BLaER1 treated with 17β-estradiol and CSF1 and Interleukin-3, amounts not matched to agents 10 nM and 100 nM (cell line): ENCODE measurements around the gene TCAIM.

Experiments used
- H3K27ac ChIP-seq, 11 experiments: shearing (Covaris generic); formaldehyde crosslinking; 2 replicates each; pipeline ENCODE4 v1.8.1; 2022
- H3K27me3 ChIP-seq, 11 experiments: shearing (Covaris generic); formaldehyde crosslinking; 2 replicates each; pipeline ENCODE4 v1.8.1; 2022
- H3K36me3 ChIP-seq, 11 experiments: shearing (Covaris generic); formaldehyde crosslinking; 2 replicates each; pipeline ENCODE4 v1.8.1; 2022
- H3K4me1 ChIP-seq, 10 experiments: shearing (Covaris generic); formaldehyde crosslinking; 2 replicates each; pipeline ENCODE4 v1.8.1; 2022
- H3K4me2 ChIP-seq, 11 experiments: shearing (Covaris generic); formaldehyde crosslinking; 2 replicates each; pipeline ENCODE4 v1.8.1; 2022
- H3K4me3 ChIP-seq, 10 experiments: shearing (Covaris generic); formaldehyde crosslinking; 2 replicates each; pipeline ENCODE4 v1.8.1; 2022
- H3K9ac ChIP-seq, 11 experiments: shearing (Covaris generic); formaldehyde crosslinking; 2 replicates each; pipeline ENCODE4 v1.8.1; 2022
- H3K9me3 ChIP-seq, 11 experiments: shearing (Covaris generic); formaldehyde crosslinking; replicated peaks in 1 of 11; 2 replicates each; pipeline ENCODE4 v1.8.1; 2022
- H4K20me1 ChIP-seq, 11 experiments: shearing (Covaris generic); formaldehyde crosslinking; 2 replicates each; pipeline ENCODE4 v1.8.1; 2022
- Cebpa-rat ChIP-seq, 11 experiments: shearing (Covaris generic); IDR thresholded peaks; 2 replicates each; pipeline ENCODE4 v1.8.1; 2022

TCAIM gene, protein sequence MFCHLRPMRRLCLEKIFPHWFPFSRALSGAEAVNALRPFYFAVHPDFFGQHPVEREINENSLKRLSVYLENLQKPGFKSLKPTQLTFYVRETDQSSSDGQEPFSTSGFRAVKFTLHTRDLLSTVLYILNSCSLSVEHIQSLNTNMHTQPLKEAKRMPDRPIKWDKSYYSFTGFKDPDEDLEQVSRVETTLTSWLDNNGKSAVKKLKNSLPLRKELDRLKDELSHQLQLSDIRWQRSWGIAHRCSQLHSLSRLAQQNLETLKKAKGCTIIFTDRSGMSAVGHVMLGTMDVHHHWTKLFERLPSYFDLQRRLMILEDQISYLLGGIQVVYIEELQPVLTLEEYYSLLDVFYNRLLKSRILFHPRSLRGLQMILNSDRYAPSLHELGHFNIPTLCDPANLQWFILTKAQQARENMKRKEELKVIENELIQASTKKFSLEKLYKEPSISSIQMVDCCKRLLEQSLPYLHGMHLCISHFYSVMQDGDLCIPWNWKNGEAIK

DNA sequence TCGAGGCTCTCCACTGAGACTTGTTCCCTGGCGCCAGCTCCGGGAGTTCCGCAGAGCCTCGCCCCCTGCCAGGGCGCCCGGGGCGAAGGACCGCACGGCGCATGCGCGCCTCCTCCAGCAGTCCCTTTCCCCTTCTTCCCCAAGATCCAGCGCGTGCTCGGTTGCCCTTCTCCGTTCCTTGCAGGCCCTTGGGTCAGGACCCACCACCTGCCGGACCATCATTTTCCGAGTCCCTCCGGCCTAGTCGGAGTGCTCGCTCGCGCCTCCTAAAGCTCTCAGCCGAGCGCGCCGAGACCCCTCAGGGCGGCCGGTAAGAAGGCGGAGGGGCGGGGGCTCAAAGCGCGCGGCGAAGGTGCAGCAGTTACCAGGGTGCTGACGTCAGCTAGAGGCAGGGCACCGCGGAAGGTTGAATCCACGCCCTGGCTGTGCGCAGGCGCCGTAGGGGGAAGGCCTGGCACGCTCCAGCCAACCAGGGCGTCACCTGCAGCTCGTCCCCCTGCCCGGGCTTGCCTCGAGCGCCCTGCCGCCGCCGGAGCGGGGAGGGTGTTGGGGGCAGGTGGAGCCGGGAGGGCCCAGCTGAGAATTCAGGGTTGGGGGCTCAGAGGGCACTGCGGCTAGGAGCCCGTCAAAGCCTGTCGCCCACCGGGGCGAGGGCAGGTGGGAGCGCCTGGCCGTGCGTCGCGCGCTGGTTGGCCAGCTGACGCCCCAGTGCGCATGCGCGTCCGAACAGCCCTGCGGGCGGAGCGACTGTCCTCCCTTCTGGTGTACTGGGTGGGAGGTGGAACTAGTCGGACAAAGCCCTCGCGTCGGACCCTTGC is at the start of gene TCAIM:
Gene TCAIM, plus strand, starts transcription at position 757 of the 818 bp plus-strand sequence. CDS start 16,017 bp downstream, outside the sequence.
- H3K36me3 ChIP-seq = peaks cover 0 to 16% (median 6%) of the 10 kb centered on the region in 11 experiments; a peak in 7 of 22 replicates
- peak within 1 kb of the TSS; percentile 71 to 92 (median 88) for H3K27ac ChIP-seq
- no peak for TF ChIP-seq Cebpa-rat (IDR thresholded peaks at IDR 0.05)
- no peaks in the 10 kb centered on the region for H3K9me3 ChIP-seq
- peak within 1 kb of the TSS; percentile 82 to 90 (median 87) for H3K9ac ChIP-seq
- peak within 1 kb of the TSS; percentile 62 to 78 (median 70) for H3K4me3 ChIP-seq
- peak within 1 kb of the TSS; percentile 72 to 94 (median 87) for H3K4me2 ChIP-seq
- peaks cover 19 to 31% (median 22%) of the 10 kb centered on the region in 10 experiments for H3K4me1 ChIP-seq
- peaks cover 0 to 4% (median 0%) of the 10 kb centered on the region in 11 experiments; a peak in 3 of 22 replicates for H4K20me1 ChIP-seq
- H3K27me3 ChIP-seq = no peaks in the 10 kb centered on the region

GRCh38 chr3:44289882-44290462 is 48.6 kb upstream of the TCAIM start:
- no peak overlapping the region for H3K27ac ChIP-seq
- TF ChIP-seq Cebpa-rat (IDR thresholded peaks at IDR 0.05) = no peak
- no peaks in the 10 kb centered on the region for H3K36me3 ChIP-seq
- no peaks in the 10 kb centered on the region for H3K9me3 ChIP-seq
- no peak overlapping the region for H3K4me2 ChIP-seq
- no peak overlapping the region for H3K4me3 ChIP-seq
- H3K9ac ChIP-seq = no peak overlapping the region
- H4K20me1 ChIP-seq = no peaks in the 10 kb centered on the region
- no peaks in the 10 kb centered on the region for H3K27me3 ChIP-seq
- H3K4me1 ChIP-seq = no peaks in the 10 kb centered on the region

GRCh38 chr3:44292276-44292675 is 46.3 kb upstream of the TCAIM start:
- Histone ChIP-seq H3K27ac (no peak overlapping the region), H3K36me3 (no peaks in the 10 kb centered on the region), H4K20me1 (no peaks in the 10 kb centered on the region), H3K27me3 (no peaks in the 10 kb centered on the region), H3K4me2 (no peak overlapping the region), H3K9me3 (no peaks in the 10 kb centered on the region), H3K9ac (no peak overlapping the region), H3K4me3 (no peak overlapping the region), H3K4me1 (no peaks in the 10 kb centered on the region)
- TF ChIP-seq Cebpa-rat (IDR thresholded peaks at IDR 0.05) = no peak

DNA sequence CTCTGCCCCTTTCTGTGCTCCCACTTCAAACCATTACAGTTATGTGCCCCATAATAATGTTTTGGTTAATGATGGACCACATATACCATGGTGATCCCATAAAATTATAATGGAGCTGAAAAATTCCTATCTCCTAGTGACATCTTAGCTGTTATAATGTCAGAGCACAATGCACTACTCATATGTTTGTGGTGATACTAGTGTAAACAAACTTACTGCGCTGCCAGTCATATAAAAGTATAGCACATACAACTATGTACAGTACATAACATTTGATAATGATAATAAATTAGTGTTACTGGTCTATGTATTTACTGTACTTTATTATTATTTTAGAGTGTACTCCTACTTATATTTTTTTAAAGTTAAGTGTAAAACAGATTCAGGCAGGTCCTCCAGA is 45.6 kb upstream of the TCAIM start:
- Histone ChIP-seq H3K27ac (no peak overlapping the region), H3K9ac (no peak overlapping the region), H3K4me3 (no peak overlapping the region), H3K27me3 (no peaks in the 10 kb centered on the region), H3K9me3 (no peaks in the 10 kb centered on the region), H3K4me1 (no peaks in the 10 kb centered on the region), H4K20me1 (no peaks in the 10 kb centered on the region), H3K4me2 (no peak overlapping the region), H3K36me3 (no peaks in the 10 kb centered on the region)
- no peak for TF ChIP-seq Cebpa-rat (IDR thresholded peaks at IDR 0.05)

DNA sequence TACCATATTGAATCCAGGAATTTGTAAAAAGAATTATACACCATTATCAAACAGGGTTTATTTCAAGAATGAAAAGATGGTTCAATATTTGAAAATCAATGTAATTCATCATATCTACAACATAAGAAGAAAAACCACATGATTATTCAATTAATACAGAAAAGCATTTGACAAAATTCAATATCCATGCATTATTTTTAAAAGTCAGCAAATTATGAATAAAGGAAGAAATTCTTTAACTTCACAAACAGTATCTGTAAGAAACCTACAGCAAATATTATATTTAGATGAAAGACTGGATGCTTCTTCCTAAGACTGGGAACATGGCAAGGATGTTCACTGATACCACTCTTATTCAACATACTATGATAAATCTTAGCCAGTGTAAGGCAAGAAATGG is 41.3 kb upstream of the TCAIM start:
- no peaks in the 10 kb centered on the region for H3K9me3 ChIP-seq
- H3K27ac ChIP-seq = no peak overlapping the region
- H3K4me3 ChIP-seq = no peak overlapping the region
- H3K9ac ChIP-seq = no peak overlapping the region
- no peak overlapping the region for H3K4me2 ChIP-seq
- no peak for TF ChIP-seq Cebpa-rat (IDR thresholded peaks at IDR 0.05)
- no peaks in the 10 kb centered on the region for H3K27me3 ChIP-seq
- no peaks in the 10 kb centered on the region for H3K36me3 ChIP-seq
- H4K20me1 ChIP-seq = no peaks in the 10 kb centered on the region
- H3K4me1 ChIP-seq = no peaks in the 10 kb centered on the region

- H3K9me3 ChIP-seq = no peaks in the 10 kb centered on the region
- no peak for TF ChIP-seq Cebpa-rat (IDR thresholded peaks at IDR 0.05)
- H4K20me1 ChIP-seq = no peaks in the 10 kb centered on the region
- H3K4me2 ChIP-seq = no peak overlapping the region
- no peaks in the 10 kb centered on the region for H3K27me3 ChIP-seq
- H3K4me3 ChIP-seq = no peak overlapping the region
- no peaks in the 10 kb centered on the region for H3K4me1 ChIP-seq
- H3K36me3 ChIP-seq = no peaks in the 10 kb centered on the region
- H3K27ac ChIP-seq = no peak overlapping the region
- no peak overlapping the region for H3K9ac ChIP-seq
These were observed 36.8 kb upstream of the TCAIM start for GRCh38 chr3:44301746-44302145.

DNA sequence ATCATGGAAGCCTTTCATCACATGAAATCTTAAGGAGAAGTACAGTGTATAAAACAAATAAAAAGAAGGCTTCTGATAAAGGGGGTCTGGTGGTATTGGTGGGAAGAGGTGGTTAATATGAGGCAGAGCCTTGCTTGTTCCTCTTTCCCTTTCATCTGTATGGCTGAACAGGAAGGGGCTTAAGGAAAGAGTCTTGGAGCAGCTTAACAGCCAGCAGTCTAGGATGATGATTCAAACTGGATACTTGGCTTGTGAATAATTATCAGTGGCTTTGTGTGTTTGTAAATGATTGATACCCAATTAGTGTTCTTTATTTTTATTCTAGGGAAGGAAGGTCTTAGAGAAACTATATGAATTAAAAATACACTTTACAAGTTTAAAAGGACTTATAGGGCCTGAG is 29.1 kb upstream of the TCAIM start:
- no peaks in the 10 kb centered on the region for H3K36me3 ChIP-seq
- no peaks in the 10 kb centered on the region for H3K4me1 ChIP-seq
- no peak overlapping the region for H3K9ac ChIP-seq
- no peaks in the 10 kb centered on the region for H3K27me3 ChIP-seq
- no peak for TF ChIP-seq Cebpa-rat (IDR thresholded peaks at IDR 0.05)
- H3K9me3 ChIP-seq = no peaks in the 10 kb centered on the region
- no peak overlapping the region for H3K27ac ChIP-seq
- no peak overlapping the region for H3K4me3 ChIP-seq
- no peaks in the 10 kb centered on the region for H4K20me1 ChIP-seq
- H3K4me2 ChIP-seq = no peak overlapping the region

DNA sequence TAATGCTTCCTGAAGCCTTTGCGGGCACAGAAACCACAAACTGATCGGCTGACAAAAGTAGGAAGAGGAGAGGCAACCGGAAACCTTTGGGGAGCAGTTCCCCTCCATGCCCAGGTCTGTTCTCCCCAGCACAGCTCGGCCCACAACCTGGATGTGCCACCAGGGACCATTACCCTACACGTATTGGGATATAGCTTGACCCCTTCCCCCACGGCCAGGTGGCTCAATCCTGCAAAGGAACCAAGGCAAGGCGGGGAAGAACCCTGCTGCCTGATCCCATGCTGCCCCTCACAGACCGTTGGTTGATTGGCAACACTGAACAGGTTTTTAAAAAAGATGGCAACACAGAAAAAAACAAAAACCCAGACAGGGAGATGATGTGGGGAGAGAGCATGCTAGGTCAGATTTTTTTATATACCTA is 19.7 kb upstream of the TCAIM start:
- Histone ChIP-seq H3K4me3 (no peak overlapping the region), H3K4me1 (peaks cover 8 to 12% (median 9%) of the 10 kb centered on the region in 10 experiments; a peak in 19 of 20 replicates), H4K20me1 (no peaks in the 10 kb centered on the region), H3K27me3 (no peaks in the 10 kb centered on the region), H3K36me3 (no peaks in the 10 kb centered on the region), H3K4me2 (peak overlapping the region; percentile 49 to 79 (median 68)), H3K9me3 (no peaks in the 10 kb centered on the region), H3K27ac (0 out of 22 replicates have a peak overlapping the region, but pooled peaks of 1 of the 11 experiments have one; percentile 38), H3K9ac (no peak overlapping the region)
- TF ChIP-seq Cebpa-rat (IDR thresholded peaks at IDR 0.05) = no peak

GRCh38 chr3:44321335-44321734 is 17.2 kb upstream of the TCAIM start:
- Histone ChIP-seq H3K4me2 (no peak overlapping the region), H3K4me3 (no peak overlapping the region), H3K4me1 (peaks cover 8 to 12% (median 9%) of the 10 kb centered on the region in 10 experiments; a peak in 19 of 20 replicates), H3K36me3 (no peaks in the 10 kb centered on the region), H3K27me3 (no peaks in the 10 kb centered on the region), H3K9ac (no peak overlapping the region), H3K27ac (no peak overlapping the region), H4K20me1 (no peaks in the 10 kb centered on the region), H3K9me3 (peaks cover 6 to 9% (median 8%) of the 10 kb centered on the region in 11 experiments; a peak in 21 of 22 replicates)
- TF ChIP-seq Cebpa-rat (IDR thresholded peaks at IDR 0.05) = no peak
